ENCODE results near the gene CHRM5.

The CHRM5 gene

DNA sequence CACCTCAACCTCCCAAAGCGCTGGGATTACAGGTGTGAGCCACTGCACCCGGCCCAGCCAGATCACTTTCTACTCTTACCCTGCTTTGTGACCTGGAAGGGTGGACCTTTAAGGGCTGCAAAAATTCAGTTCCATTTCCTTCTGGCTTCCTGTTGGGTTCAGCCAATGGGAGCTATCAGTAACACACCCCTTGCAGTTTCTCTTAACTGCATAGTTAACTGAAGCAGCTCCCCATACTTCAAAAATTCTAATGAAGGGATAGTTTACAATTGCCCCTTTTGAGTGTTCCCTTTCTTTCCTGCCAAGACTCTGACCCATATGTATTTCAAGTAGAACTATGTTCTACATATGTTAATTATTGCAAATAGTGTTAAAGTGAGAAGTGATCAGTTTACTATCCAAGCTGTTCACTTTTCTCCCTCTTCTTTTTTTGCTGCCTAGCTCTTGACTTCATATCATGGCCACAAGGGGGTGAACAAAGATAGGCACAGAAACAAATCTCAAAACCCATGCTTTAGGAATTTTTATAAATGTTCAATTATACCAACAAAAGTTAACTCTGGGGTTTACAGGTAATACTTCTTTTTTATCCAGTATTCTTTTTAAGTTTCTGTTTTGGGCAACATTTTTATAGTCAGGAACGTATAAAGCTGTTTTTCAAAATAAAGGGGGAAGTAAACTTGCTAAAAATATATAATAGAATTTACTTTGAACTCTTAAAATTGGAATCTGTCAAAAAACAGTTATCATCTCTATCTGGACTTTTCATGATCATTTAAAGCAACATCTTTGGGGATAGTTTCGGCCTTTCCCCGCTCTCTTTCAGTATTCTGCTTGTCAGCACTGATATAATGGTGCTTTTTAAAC is 141.7 kb downstream of the CHRM5 start:
- Mint-ChIP-seq H3K36me3 (ENCODE audit: low read depth) (no peaks in the 10 kb centered on the region), H3K27ac (no peak overlapping the region), H3K27me3 (peaks cover 2% of the 10 kb centered on the region), H3K9me3 (no peaks in the 10 kb centered on the region), H3K4me3 (no peak overlapping the region), H3K4me1 (ENCODE audit: low read depth) (no peaks in the 10 kb centered on the region)
- intact Hi-C loops (cut with micrococcal nuclease), result loop anchor here (1.0 to 10.0 kb wide), 2 partner anchors 100 to 255 kb away; partner anchors contain the start of genes KATNBL1 and LPCAT4

DNA sequence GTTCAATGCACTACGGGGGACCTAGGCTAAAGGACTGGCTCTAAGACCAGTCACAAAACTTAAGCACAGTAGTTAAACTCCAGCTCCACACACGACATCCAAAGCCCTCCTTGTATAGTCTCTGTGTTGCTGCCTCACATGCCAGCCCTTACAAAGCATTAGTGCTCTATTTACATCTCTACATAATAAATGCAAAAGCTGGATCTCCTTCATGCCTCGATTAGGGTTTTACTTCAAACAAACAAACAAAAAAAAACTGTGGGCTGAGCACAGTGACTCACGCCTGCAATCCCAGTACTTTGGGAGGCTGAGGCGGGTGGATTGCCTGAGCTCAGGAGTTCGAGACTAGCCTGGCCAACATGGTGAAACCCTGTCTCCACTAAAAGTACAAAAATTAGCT is 143.2 kb downstream of the CHRM5 start:
- Mint-ChIP-seq H3K4me3 (no peak overlapping the region), H3K27me3 (peaks cover 2% of the 10 kb centered on the region), H3K9me3 (no peaks in the 10 kb centered on the region), H3K4me1 (ENCODE audit: low read depth) (no peaks in the 10 kb centered on the region), H3K36me3 (ENCODE audit: low read depth) (no peaks in the 10 kb centered on the region), H3K27ac (no peak overlapping the region)
- intact Hi-C loops (cut with micrococcal nuclease), result no loop called here

DNA sequence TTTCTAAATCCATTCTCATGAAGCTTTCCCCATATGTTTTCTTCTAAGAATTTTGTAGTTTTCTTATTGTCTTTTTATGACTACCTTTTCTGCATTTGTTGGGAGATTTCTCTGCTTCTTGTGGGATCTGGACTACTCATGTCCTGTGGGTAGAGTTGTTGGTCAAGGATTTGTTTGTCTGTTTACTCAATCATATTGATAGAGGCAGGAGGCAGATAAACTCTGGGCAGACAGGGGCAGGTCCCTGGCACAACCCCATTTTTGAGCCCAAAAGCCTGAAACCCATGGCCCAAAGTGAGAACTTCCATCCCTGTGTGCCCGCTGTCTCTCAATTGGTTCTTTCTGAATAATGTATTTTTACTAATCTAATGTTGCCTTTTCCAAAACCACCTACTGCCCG is 145.9 kb downstream of the CHRM5 start:
- H3K27ac Mint-ChIP-seq, result no peak overlapping the region
- no peaks in the 10 kb centered on the region for H3K9me3 Mint-ChIP-seq
- intact Hi-C loops (cut with micrococcal nuclease), result no loop called here
- H3K4me3 Mint-ChIP-seq, result no peak overlapping the region
- H3K27me3 Mint-ChIP-seq, result peaks cover 2% of the 10 kb centered on the region
- H3K4me1 Mint-ChIP-seq (ENCODE audit: low read depth), result no peaks in the 10 kb centered on the region
- no peaks in the 10 kb centered on the region for H3K36me3 Mint-ChIP-seq (ENCODE audit: low read depth)

DNA sequence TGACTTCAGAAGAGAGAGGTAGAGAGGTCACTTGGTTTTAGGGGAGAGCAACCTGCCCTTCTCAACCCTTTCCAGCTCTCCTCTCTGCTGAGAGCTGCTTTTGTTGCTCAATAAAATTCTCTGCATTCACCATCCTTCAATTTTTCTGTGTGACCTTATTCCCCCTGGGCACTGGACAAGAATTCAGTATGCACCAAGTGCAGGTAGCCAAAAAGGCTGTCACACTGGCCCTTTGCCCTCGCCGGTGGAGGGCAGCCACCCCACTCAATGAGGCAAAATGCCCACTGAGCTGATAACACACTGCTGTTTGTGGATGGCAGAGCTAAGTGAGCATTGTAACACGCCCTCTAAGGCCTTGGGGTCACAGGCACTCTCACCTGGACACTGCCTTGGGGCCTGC is 146.4 kb downstream of the CHRM5 start:
- peaks cover 2% of the 10 kb centered on the region for H3K27me3 Mint-ChIP-seq
- H3K4me3 Mint-ChIP-seq, result no peak overlapping the region
- no peaks in the 10 kb centered on the region for H3K4me1 Mint-ChIP-seq (ENCODE audit: low read depth)
- H3K27ac Mint-ChIP-seq, result no peak overlapping the region
- no peaks in the 10 kb centered on the region for H3K36me3 Mint-ChIP-seq (ENCODE audit: low read depth)
- no peaks in the 10 kb centered on the region for H3K9me3 Mint-ChIP-seq
- intact Hi-C loops (cut with micrococcal nuclease), result no loop called here

DNA sequence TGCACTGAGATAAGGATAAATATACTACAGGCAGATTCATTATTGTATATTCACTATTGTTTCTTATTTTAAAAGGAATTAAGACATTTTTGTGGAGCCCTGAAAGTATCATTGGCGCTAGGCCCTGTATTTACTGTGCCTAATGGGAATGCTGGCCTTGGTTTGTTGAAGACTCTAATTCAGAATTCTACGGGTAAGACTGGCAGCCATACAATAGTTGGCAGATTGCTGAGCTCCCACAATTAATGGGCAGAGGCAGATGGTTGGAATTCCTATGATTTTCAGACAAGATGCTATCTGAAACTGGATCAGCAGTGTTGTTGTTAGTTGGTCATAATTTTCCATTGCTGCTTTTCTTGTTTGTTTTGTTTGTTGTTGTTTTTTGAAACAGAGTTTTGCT is 148.3 kb downstream of the CHRM5 start:
- intact Hi-C loops (cut with micrococcal nuclease), result no loop called here
- Mint-ChIP-seq H3K36me3 (ENCODE audit: low read depth) (no peaks in the 10 kb centered on the region), H3K27ac (no peak overlapping the region), H3K9me3 (no peaks in the 10 kb centered on the region), H3K4me3 (no peak overlapping the region), H3K27me3 (peaks cover 4% of the 10 kb centered on the region), H3K4me1 (ENCODE audit: low read depth) (no peaks in the 10 kb centered on the region)

Measured in dendritic cell treated with granulocyte-macrophage colony-stimulating factor and Interleukin-4, amounts not matched to agents 40 ng/mL and 50 ng/mL, for 4 days (primary cell).